Pancreas (tissue), 10 donors: ENCODE data around the gene PCNX3. TPM values are rescaled to one million over a fixed set of nuclear protein-coding genes. Genes with fewer than 3 reads are reported as not detected.
A peak's percentile ranks its signal among the peaks of the same experiment; 100 is the strongest.

Experiments used
- ATAC-seq, 4 donors: fragments of 200-7000 bp; cut with Tn5 transposase; one replicate each; pipeline versions ENCODE4 v1.8.0 to v1.9.1; 2020; ENCODE audit warnings: mild to moderate bottlenecking in 4 of 4, moderate library complexity in 4 of 4
- DNase-seq, 6 donors: peaks; one replicate each; pipeline ENCODE4 v3.0.0-alpha.2; 2020
- FAIRE-seq: peaks from 2 replicates; lab custom pipeline; 2012; peaks lifted over from hg19 to GRCh38; lab: Jason Lieb, UNC
- H3K27ac ChIP-seq, 4 donors: fragments of 200-600 bp; sonication (generic); 1 replicate in 3 of 4; 2 replicates in 1 of 4; pipeline versions ENCODE4 v1.5.0 to v1.8.0; 2020
- H3K27me3 ChIP-seq, 4 donors: fragments of 200-600 bp; one replicate each; pipeline ENCODE4 v1.8.0; 2021
- H3K36me3 ChIP-seq, 3 donors: fragments of 200-600 bp; sonication (generic) in 1 of 3; one replicate each; pipeline versions ENCODE4 v1.5.0 to v1.8.0; 2020 to 2021
- H3K4me1 ChIP-seq, 3 donors: fragments of 200-600 bp; one replicate each; pipeline ENCODE4 v1.8.0; 2021
- H3K4me3 ChIP-seq, 4 donors: fragments of 200-600 bp; sonication (generic) in 2 of 4; one replicate each; pipeline versions ENCODE4 v1.5.0 to v1.8.0; 2020 to 2021
- H3K9me3 ChIP-seq, 4 donors: fragments of 200-600 bp; one replicate each; pipeline ENCODE4 v1.8.0; 2021
- CTCF ChIP-seq, 4 donors: fragments of 200-600 bp; sonication (generic) in 3 of 4; IDR thresholded peaks; one replicate each; pipeline versions ENCODE4 v1.5.0 to v1.8.0; 2021; ENCODE audit warnings: antibody characterized with exemption in 4 of 4
- WGBS, 2 donors: extraction: QIAGEN DNeasy Blood & Tissue Kit; methylation state at CpG; one replicate each; pipeline ENCODE4 v1.1.7; 2013; 5-methylcytosine and 5-hydroxymethylcytosine counted together
- intact Hi-C, 3 donors: fragments of 100-400 bp; cut with DNase I; formaldehyde crosslinking; loops; one replicate each; pipeline versions ENCODE4 v1.11.1 to v1.14.2; 2022
- polyA plus RNA-seq, 2 donors: library from polyadenylated mRNA; stranded (reverse); fragments of 200-250 nt; gene quantifications; one replicate each; pipeline ENCODE4 v1.2.3, GENCODE V29; 2013
- total RNA-seq, 6 donors: library from RNA; stranded (reverse); fragmentation: NEBNext Ultra II Directional in 4 of 6; extraction: Animal tissue kit (Norgen Biotek cat#: 25700) in 4 of 6; gene quantifications; one replicate each; pipeline versions ENCODE4 v1.2.1 to v1.2.4, GENCODE V29; 2021 to 2023
- donor health status: healthy with polysubstance abuse.
- donor health status: DM: no; HTN: no; CAD: no; lungs with moderate emphysema.
- donor health status: DM: no; HTN: no; CAD: no.
- donor health status: control.
- donor health status: control.
- donor health status: Bipolar disorder and iron deficiency.
- donor health status: DM: yes; HTN: yes; CAD: no.
- donor health status: DM: no; HTN: no; CAD: no.
- donor health status: DM: no; HTN: no; CAD: no.
- donor health status: DM: yes; HTN: yes; CAD: no.

Gene PCNX3
- total and polyA plus RNA-seq, 8 donors, result 13.5 to 26.3 (median 18.3) TPM

GRCh38 chr11:65593518-65594414 is 21.8 kb upstream of the PCNX3 start:
- WGBS, 2 donors, result 78 to 83% methylated on average over 26 of the region's 26 CpGs
- FAIRE-seq, result no peak
- intact Hi-C loops, result no loop called here
- H3K4me3 ChIP-seq, result no peak overlapping the region
- no peaks in the 10 kb centered on the region for H3K27me3 ChIP-seq
- DNase-seq, result peak in 2 of 6 donors; percentile 34 to 75
- peak in 2 of 4 donors; percentile 12 to 37 for TF ChIP-seq CTCF (IDR thresholded peaks at IDR 0.05)
- H3K9me3 ChIP-seq, result no peaks in the 10 kb centered on the region
- H3K4me1 ChIP-seq, result no peaks in the 10 kb centered on the region
- peaks cover 0 to 13% (median 5%) of the 10 kb centered on the region in 3 donors for H3K36me3 ChIP-seq
- peak in 3 of 4 donors; percentile 28 to 48 (median 33) for ATAC-seq
- no peak overlapping the region for H3K27ac ChIP-seq

- H3K27ac ChIP-seq, result no peak overlapping the region
- H3K9me3 ChIP-seq, result no peaks in the 10 kb centered on the region
- no peak for ATAC-seq
- H3K27me3 ChIP-seq, result no peaks in the 10 kb centered on the region
- 76 to 79% methylated on average over 3 of the region's 3 CpGs for WGBS, 2 donors
- no peak overlapping the region for H3K4me3 ChIP-seq
- FAIRE-seq, result no peak
- TF ChIP-seq CTCF (IDR thresholded peaks at IDR 0.05), result no peak
- peaks cover 0 to 16% (median 5%) of the 10 kb centered on the region in 3 donors for H3K36me3 ChIP-seq
- intact Hi-C loops, result no loop called here
- no peak for DNase-seq
- no peaks in the 10 kb centered on the region for H3K4me1 ChIP-seq
Measured at GRCh38 chr11:65595131-65595530, 20.4 kb upstream of the PCNX3 start.

GRCh38 chr11:65595543-65596281 is 19.9 kb upstream of the PCNX3 start, which contains the start of gene KCNK7:
TSS of gene KCNK7 (minus strand) at chr11:65595800. CDS start at chr11:65595772, 28 bp downstream.
- WGBS, 2 donors, result 71 to 72% methylated on average over 12 of the region's 12 CpGs
- Histone ChIP-seq H3K9me3 (no peaks in the 10 kb centered on the region), H3K36me3 (peaks cover 0 to 16% (median 5%) of the 10 kb centered on the region in 3 donors), H3K4me3 (no peak within 1 kb of the TSS), H3K27ac (no peak within 1 kb of the TSS), H3K27me3 (no peaks in the 10 kb centered on the region), H3K4me1 (no peaks in the 10 kb centered on the region)
- peak in 3 of 6 donors; percentile 17 to 79 (median 40) for DNase-seq
- ATAC-seq, result no peak
- intact Hi-C loops, result no loop called here
- no peak for TF ChIP-seq CTCF (IDR thresholded peaks at IDR 0.05)
- no peak for FAIRE-seq

- no peaks in the 10 kb centered on the region for H3K27me3 ChIP-seq
- intact Hi-C loops, result no loop called here
- DNase-seq (peak in 1 of 6 donors; percentile 18), FAIRE-seq (no peak), ATAC-seq (no peak)
- WGBS, 2 donors, result 75 to 82% methylated on average over 6 of the region's 6 CpGs
- no peaks in the 10 kb centered on the region for H3K9me3 ChIP-seq
- no peak for TF ChIP-seq CTCF (IDR thresholded peaks at IDR 0.05)
- H3K27ac ChIP-seq, result no peak overlapping the region
- no peaks in the 10 kb centered on the region for H3K4me1 ChIP-seq
- H3K4me3 ChIP-seq, result no peak overlapping the region
- peaks cover 0 to 16% (median 5%) of the 10 kb centered on the region in 3 donors for H3K36me3 ChIP-seq
Measured at GRCh38 chr11:65596520-65596919, 19.1 kb upstream of the PCNX3 start.
